Measurements from ENCODE around the gene PDE7B. TPM values are rescaled to one million over a fixed set of nuclear protein-coding genes. Genes with fewer than 3 reads are reported as not detected.

The PDE7B gene
- total and polyA plus RNA-seq, 2 donors (not counting 1 experiment from before 2014, with no cell fraction given): 2.6 to 7.5 TPM

DNA sequence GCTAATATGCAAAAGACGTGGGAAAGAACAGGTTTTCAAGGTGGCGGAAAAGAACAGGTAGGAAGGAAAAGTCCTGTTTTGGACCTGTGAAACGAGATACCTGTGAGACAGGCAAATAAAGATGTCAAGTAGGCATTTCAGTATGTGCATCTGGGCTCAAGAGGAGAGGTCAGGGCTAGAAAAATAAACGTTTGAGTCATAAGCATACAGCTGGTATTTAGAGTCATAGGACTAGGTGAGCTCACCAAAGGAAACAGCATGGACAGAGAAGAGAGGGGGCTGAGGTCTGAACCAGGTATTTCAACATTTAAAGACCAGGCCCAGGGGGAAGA lies 383.7 kb downstream of the PDE7B start:
- H3K79me2 ChIP-seq (ENCODE audit: control insufficient read depth, insufficient read depth, low read length): no peaks in the 10 kb centered on the region
- no peak for TF ChIP-seq EZH2 (IDR thresholded peaks at IDR 0.05; ENCODE audit: borderline replicate concordance, insufficient read depth, low read depth, low read length, poor library complexity, severe bottlenecking)
- TF ChIP-seq, protein P1, sequence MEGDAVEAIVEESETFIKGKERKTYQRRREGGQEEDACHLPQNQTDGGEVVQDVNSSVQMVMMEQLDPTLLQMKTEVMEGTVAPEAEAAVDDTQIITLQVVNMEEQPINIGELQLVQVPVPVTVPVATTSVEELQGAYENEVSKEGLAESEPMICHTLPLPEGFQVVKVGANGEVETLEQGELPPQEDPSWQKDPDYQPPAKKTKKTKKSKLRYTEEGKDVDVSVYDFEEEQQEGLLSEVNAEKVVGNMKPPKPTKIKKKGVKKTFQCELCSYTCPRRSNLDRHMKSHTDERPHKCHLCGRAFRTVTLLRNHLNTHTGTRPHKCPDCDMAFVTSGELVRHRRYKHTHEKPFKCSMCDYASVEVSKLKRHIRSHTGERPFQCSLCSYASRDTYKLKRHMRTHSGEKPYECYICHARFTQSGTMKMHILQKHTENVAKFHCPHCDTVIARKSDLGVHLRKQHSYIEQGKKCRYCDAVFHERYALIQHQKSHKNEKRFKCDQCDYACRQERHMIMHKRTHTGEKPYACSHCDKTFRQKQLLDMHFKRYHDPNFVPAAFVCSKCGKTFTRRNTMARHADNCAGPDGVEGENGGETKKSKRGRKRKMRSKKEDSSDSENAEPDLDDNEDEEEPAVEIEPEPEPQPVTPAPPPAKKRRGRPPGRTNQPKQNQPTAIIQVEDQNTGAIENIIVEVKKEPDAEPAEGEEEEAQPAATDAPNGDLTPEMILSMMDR (IDR thresholded peaks at IDR 0.05): no peak
- no peaks in the 10 kb centered on the region for H3K9me3 ChIP-seq (ENCODE audit: control extremely low read depth in 1 of 3, control insufficient read depth in 2 of 3, insufficient read depth in 1 of 3, low read length in 2 of 3)
- no peak overlapping the region for H3K4me2 ChIP-seq (replicated peaks; ENCODE audit: low read depth, low read length, poor library complexity, severe bottlenecking)
- CTCF ChIA-PET: interaction anchor here (3.6 kb wide), 1 partner anchor 9 kb away, joined by 21 read pairs; no protein-coding TSS in a partner anchor
- intact Hi-C loops (cut with micrococcal nuclease): no loop called here
- WGBS (ENCODE audit: insufficient coverage): 91% methylated on average over 4 of the region's 4 CpGs
- H4K20me1 ChIP-seq (ENCODE audit: control insufficient read depth, insufficient read depth, low read length, poor library complexity, severe bottlenecking): no peaks in the 10 kb centered on the region
- Mint-ChIP-seq H3K4me1 (no peaks in the 10 kb centered on the region), H3K4me3 (no peak overlapping the region), H3K27me3 (no peaks in the 10 kb centered on the region), H3K27ac (no peak overlapping the region), H3K9me3 (ENCODE audit: insufficient read depth) (no peaks in the 10 kb centered on the region)
- no peaks in the 10 kb centered on the region for H3K4me1 ChIP-seq (ENCODE audit: control insufficient read depth in 2 of 2, insufficient read depth in 2 of 2, low read length in 2 of 2)
- no peaks in the 10 kb centered on the region for H3K27me3 ChIP-seq (replicated peaks in 1 of 4; ENCODE audit: control extremely low read depth in 1 of 4, control insufficient read depth in 3 of 4, insufficient read depth in 4 of 4, low read length in 3 of 4)
- POLR2A ChIA-PET: no interaction called here
- H3K36me3 ChIP-seq (replicated peaks in 1 of 2; ENCODE audit: control extremely low read depth in 1 of 2, control insufficient read depth in 1 of 2, extremely low read depth in 1 of 2, insufficient read depth in 2 of 2, low read length in 1 of 2): no peaks in the 10 kb centered on the region
- H2AFZ ChIP-seq (ENCODE audit: insufficient read depth, low read depth, low read length, poor library complexity, severe bottlenecking): no peak overlapping the region
- DNase-seq (no peak), ATAC-seq (ENCODE audit: low read depth) (no peak)
- H3K27ac ChIP-seq (ENCODE audit: low read length in 2 of 2): no peak overlapping the region
- H3K9ac ChIP-seq (ENCODE audit: low read length): no peak overlapping the region
- no peak overlapping the region for H3K4me3 ChIP-seq (ENCODE audit: control extremely low read depth in 1 of 5, extremely low read depth in 1 of 5, insufficient read depth in 1 of 5, low read depth in 2 of 5, low read length in 4 of 5)

DNA sequence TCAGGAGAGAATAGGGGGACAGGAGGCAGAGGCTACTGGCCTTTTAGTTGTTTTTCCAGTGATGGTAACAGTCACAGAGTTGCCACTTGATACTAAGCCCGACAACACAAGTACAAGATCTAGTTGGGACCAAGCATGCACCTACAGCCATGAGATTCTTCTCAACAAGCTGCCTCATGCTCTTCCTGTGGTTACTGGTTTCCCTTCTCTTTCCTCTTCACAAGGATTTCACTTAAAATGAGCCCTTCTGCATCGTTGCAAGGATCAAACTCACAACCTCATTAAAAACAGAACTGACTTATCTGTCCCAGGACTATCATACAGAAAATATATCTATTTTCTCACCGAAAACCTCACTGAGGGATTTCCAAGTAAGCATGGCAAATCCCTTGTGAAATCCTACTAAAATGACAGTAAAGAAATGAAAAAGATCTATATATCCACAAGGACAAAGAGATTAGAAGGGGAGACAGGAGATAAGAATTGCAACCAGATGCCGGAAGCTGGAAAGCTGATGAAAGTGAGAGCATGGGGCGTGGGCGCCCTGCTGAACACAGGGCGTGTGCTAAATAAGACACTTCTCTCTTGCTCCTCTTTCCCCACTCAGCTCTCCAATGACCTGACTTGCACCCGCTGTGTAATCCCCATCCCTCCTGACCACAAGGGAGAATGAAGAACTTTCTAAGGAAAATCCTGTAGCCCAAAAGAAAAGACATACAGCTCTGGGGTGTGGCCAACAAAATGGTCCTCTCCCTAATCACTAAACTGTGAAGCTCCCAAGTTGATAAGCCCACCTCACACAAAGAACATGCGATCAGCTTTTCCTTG lies 385.2 kb downstream of the PDE7B start:
- no peaks in the 10 kb centered on the region for H3K27me3 Mint-ChIP-seq
- no peak overlapping the region for H3K4me3 ChIP-seq (ENCODE audit: control extremely low read depth in 1 of 5, extremely low read depth in 1 of 5, insufficient read depth in 1 of 5, low read depth in 2 of 5, low read length in 4 of 5)
- intact Hi-C loops (cut with micrococcal nuclease): no loop called here
- no peaks in the 10 kb centered on the region for H3K9me3 Mint-ChIP-seq (ENCODE audit: insufficient read depth)
- no peaks in the 10 kb centered on the region for H3K4me1 Mint-ChIP-seq
- no peak overlapping the region for H3K9ac ChIP-seq (ENCODE audit: low read length)
- H3K4me3 Mint-ChIP-seq: no peak overlapping the region
- no peaks in the 10 kb centered on the region for H3K4me1 ChIP-seq (ENCODE audit: control insufficient read depth in 2 of 2, insufficient read depth in 2 of 2, low read length in 2 of 2)
- no peaks in the 10 kb centered on the region for H3K79me2 ChIP-seq (ENCODE audit: control insufficient read depth, insufficient read depth, low read length)
- no peak for DNase-seq
- 40% methylated on average over 3 of the region's 9 CpGs for WGBS (ENCODE audit: insufficient coverage)
- H3K27me3 ChIP-seq (replicated peaks in 1 of 4; ENCODE audit: control extremely low read depth in 1 of 4, control insufficient read depth in 3 of 4, insufficient read depth in 4 of 4, low read length in 3 of 4): no peaks in the 10 kb centered on the region
- H3K27ac ChIP-seq (ENCODE audit: low read length in 2 of 2): no peak overlapping the region
- no peak for TF ChIP-seq EZH2 (IDR thresholded peaks at IDR 0.05; ENCODE audit: borderline replicate concordance, insufficient read depth, low read depth, low read length, poor library complexity, severe bottlenecking)
- TF ChIP-seq, protein P1 (IDR thresholded peaks at IDR 0.05): no peak
- ChIA-PET CTCF (interaction anchor here (0.8 to 3.6 kb wide), 3 partner anchors 10 to 354 kb away, joined by 3 to 21 read pairs (median 3); no protein-coding TSS in a partner anchor), POLR2A (no interaction called here)
- no peak for ATAC-seq (ENCODE audit: low read depth)
- H3K27ac Mint-ChIP-seq: no peak overlapping the region
- H3K9me3 ChIP-seq (ENCODE audit: control extremely low read depth in 1 of 3, control insufficient read depth in 2 of 3, insufficient read depth in 1 of 3, low read length in 2 of 3): no peaks in the 10 kb centered on the region
- H3K36me3 ChIP-seq (replicated peaks in 1 of 2; ENCODE audit: control extremely low read depth in 1 of 2, control insufficient read depth in 1 of 2, extremely low read depth in 1 of 2, insufficient read depth in 2 of 2, low read length in 1 of 2): no peaks in the 10 kb centered on the region
- H3K4me2 ChIP-seq (replicated peaks; ENCODE audit: low read depth, low read length, poor library complexity, severe bottlenecking): no peak overlapping the region
- no peaks in the 10 kb centered on the region for H4K20me1 ChIP-seq (ENCODE audit: control insufficient read depth, insufficient read depth, low read length, poor library complexity, severe bottlenecking)
- H2AFZ ChIP-seq (ENCODE audit: insufficient read depth, low read depth, low read length, poor library complexity, severe bottlenecking): no peak overlapping the region
